T-cell (primary cell): ENCODE data around the gene SPATA13. TPM values are rescaled to one million over a fixed set of nuclear protein-coding genes. Genes with fewer than 3 reads are reported as not detected.

Experiments used
- ATAC-seq, 4 experiments: fragments of 200-7000 bp in 3 of 4; fragments of 150-1000 bp in 1 of 4; cut with Tn5 transposase; replicated peaks in 1 of 4; 1 replicate in 3 of 4; 2 replicates in 1 of 4; pipeline ENCODE4 v1.10.0; 2021; ENCODE audit warnings: moderate library complexity in 3 of 4, mild to moderate bottlenecking in 2 of 4, moderate number of reproducible peaks in 1 of 4
- CTCF ChIA-PET, 2 donors: fragments of 300-600 bp; sonication (Branson Sonifier 250); formaldehyde crosslinking; loops; one replicate each; lab custom pipeline; 2022; ENCODE audit warnings: antibody characterized with exemption in 2 of 2; lab: Charles Lee
- POLR2A ChIA-PET, 2 donors: fragments of 300-600 bp; sonication (Branson Sonifier 250); formaldehyde crosslinking; loops; one replicate each; lab custom pipeline; 2022; ENCODE audit warnings: antibody characterized with exemption in 2 of 2; lab: Charles Lee
- DNase-seq, 35 experiments: peaks; one replicate each; pipeline versions ENCODE4 v3.0.0 to v3.0.0-alpha.2; 2013 to 2023
- H3K27ac ChIP-seq: one replicate; pipeline ENCODE4 v1.5.1; 2013; ENCODE audit warnings: low read length
- H3K27me3 ChIP-seq, 2 experiments: replicated peaks in 1 of 2; 1 replicate in 1 of 2; 2 replicates in 1 of 2; pipeline versions ENCODE4 v1.6.1 to v1.7.0; 2013; ENCODE audit warnings: low read length in 1 of 2, mixed read lengths in 1 of 2; ENCODE audit not compliant: control insufficient read depth in 2 of 2, insufficient read depth in 2 of 2; ENCODE audit errors: extremely low read depth in 1 of 2
- H3K36me3 ChIP-seq, 2 donors: 1 replicate in 1 of 2; 2 replicates in 1 of 2; pipeline versions ENCODE4 v1.6.1 to v1.7.0; 2013; ENCODE audit warnings: low read length in 1 of 2; ENCODE audit not compliant: control insufficient read depth in 2 of 2, insufficient read depth in 1 of 2; ENCODE audit errors: extremely low read depth in 1 of 2
- H3K4me1 ChIP-seq, 2 experiments: 1 replicate in 1 of 2; 2 replicates in 1 of 2; pipeline versions ENCODE4 v1.6.1 to v1.7.0; 2013; ENCODE audit warnings: low read length in 2 of 2, mixed read lengths in 1 of 2; ENCODE audit not compliant: insufficient read depth in 2 of 2, control insufficient read depth in 1 of 2; ENCODE audit errors: extremely low read depth in 1 of 2
- H3K4me3 ChIP-seq, 2 donors: 1 replicate in 1 of 2; 2 replicates in 1 of 2; pipeline versions ENCODE4 v1.5.1 to v1.7.0; 2013; ENCODE audit warnings: mild to moderate bottlenecking in 2 of 2, low read length in 1 of 2, moderate library complexity in 1 of 2; ENCODE audit not compliant: control insufficient read depth in 1 of 2; ENCODE audit errors: extremely low read depth in 1 of 2
- H3K9me3 ChIP-seq: 2 replicates; pipeline ENCODE4 v1.7.0; 2013
- H3K27ac Mint-ChIP-seq, 2 donors: one replicate each; pipeline ENCODE4 v1.8.0; 2020 to 2021; ENCODE audit warnings: mild to moderate bottlenecking in 2 of 2, mixed read lengths in 2 of 2
- H3K27me3 Mint-ChIP-seq, 2 donors: one replicate each; pipeline ENCODE4 v1.8.0; 2021 to 2022; ENCODE audit warnings: mixed read lengths in 2 of 2
- H3K36me3 Mint-ChIP-seq: one replicate; pipeline ENCODE4 v1.8.0; 2021; ENCODE audit warnings: mixed read lengths
- H3K4me1 Mint-ChIP-seq, 3 donors: one replicate each; pipeline ENCODE4 v1.8.0; 2020 to 2022; ENCODE audit warnings: mixed read lengths in 3 of 3, mild to moderate bottlenecking in 1 of 3
- H3K4me3 Mint-ChIP-seq, 3 donors: one replicate each; pipeline ENCODE4 v1.8.0; 2020 to 2022; ENCODE audit warnings: mild to moderate bottlenecking in 3 of 3, mixed read lengths in 3 of 3, moderate library complexity in 3 of 3
- H3K9me3 Mint-ChIP-seq, 3 donors: one replicate each; pipeline ENCODE4 v1.8.0; 2020 to 2022; ENCODE audit warnings: mixed read lengths in 3 of 3
- WGBS: methylation state at CpG from one replicate; pipeline ENCODE4 v1.1.5; 2013; ENCODE audit warnings: missing lambda C conversion rate; ENCODE audit not compliant: insufficient coverage; 5-methylcytosine and 5-hydroxymethylcytosine counted together
- total RNA-seq, 35 experiments: library from RNA in 6 of 35; stranded (reverse) in 6 of 35; fragments of 120-200 nt in 1 of 35; gene quantifications; one replicate each; pipeline versions ENCODE4 v1.2.1 to v1.2.4 and lab custom pipeline; 2013 to 2026

The SPATA13 gene
- total RNA-seq, 5 donors from 2014 or later (not counting 1 experiment from before 2014, with no cell fraction given): 90.3 to 109 (median 104) TPM

DNA sequence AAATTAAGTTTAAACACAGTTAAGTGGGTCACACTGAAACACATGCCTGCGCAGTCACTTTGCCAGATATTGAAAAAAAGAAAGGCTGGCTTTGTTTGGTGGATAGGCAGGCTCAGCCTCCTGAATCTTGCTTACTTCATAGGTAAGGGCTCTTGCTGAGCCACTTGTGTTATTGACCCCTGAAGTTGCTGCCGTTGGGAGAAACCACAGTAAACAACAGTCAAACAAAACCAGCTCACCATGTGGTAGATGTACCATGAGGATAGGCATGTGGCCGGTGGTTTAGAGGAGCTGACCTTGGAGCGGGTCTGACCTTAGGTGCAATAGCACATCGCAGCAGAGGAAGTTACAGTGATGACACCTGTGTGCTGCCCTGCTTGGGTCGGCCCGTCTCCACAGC is 52.2 kb downstream of the SPATA13 start:
- Mint-ChIP-seq H3K27me3 (no peaks in the 10 kb centered on the region), H3K9me3 (no peaks in the 10 kb centered on the region), H3K4me3 (no peak overlapping the region), H3K27ac (no peak overlapping the region), H3K36me3 (no peaks in the 10 kb centered on the region), H3K4me1 (peaks cover 8 to 16% (median 13%) of the 10 kb centered on the region in 3 donors)
- peaks cover 0 to 8% of the 10 kb centered on the region in 2 experiments for H3K4me1 ChIP-seq
- no peak overlapping the region for H3K4me3 ChIP-seq
- ChIA-PET POLR2A (no interaction called here), CTCF (interaction anchor here in 1 of 2 donors (0.8 to 1.2 kb wide), 2 partner anchors 10 to 16 kb away, joined by 3 to 7 read pairs; no protein-coding TSS in a partner anchor)
- DNase-seq: no peak
- H3K9me3 ChIP-seq: no peaks in the 10 kb centered on the region
- 80% methylated on average over 3 of the region's 7 CpGs for WGBS
- no peak for ATAC-seq
- H3K27me3 ChIP-seq: peaks cover 0 to 6% of the 10 kb centered on the region in 2 experiments
- peaks cover 0 to 4% of the 10 kb centered on the region in 2 donors for H3K36me3 ChIP-seq
- H3K27ac ChIP-seq: no peak overlapping the region

DNA sequence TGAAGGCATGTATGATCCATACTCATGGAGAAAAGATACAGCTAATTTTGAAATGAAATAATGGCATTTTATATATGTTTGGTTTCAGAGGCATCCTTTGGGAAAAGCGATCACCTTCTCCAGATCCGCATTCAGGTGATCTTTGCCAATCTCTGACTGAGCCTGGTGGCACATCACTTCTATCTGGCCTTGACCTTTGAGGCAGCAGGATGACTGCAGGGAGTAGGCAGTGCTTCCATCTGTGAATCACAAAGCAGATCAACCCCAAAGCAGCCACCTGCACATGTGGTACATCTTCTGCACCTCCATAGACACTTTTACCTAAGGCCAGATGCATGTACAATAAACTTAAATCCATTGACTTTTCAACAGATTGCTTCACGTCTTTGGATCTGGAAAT is 53.4 kb downstream of the SPATA13 start:
- Histone ChIP-seq H3K4me3 (no peak overlapping the region), H3K27me3 (peaks cover 0 to 6% of the 10 kb centered on the region in 2 experiments), H3K27ac (no peak overlapping the region), H3K4me1 (peaks cover 0 to 13% of the 10 kb centered on the region in 2 experiments), H3K9me3 (no peaks in the 10 kb centered on the region), H3K36me3 (peaks cover 0 to 4% of the 10 kb centered on the region in 2 donors)
- no peak overlapping the region for H3K4me3 Mint-ChIP-seq
- ChIA-PET CTCF (interaction anchor here in 1 of 2 donors (0.6 kb wide), 1 partner anchor 20 kb away, joined by 3 read pairs; no protein-coding TSS in a partner anchor), POLR2A (no interaction called here)
- WGBS: 90% methylated on average over 2 of the region's 3 CpGs
- H3K27ac Mint-ChIP-seq: no peak overlapping the region
- no peaks in the 10 kb centered on the region for H3K27me3 Mint-ChIP-seq
- H3K9me3 Mint-ChIP-seq: no peaks in the 10 kb centered on the region
- ATAC-seq (no peak), DNase-seq (no peak)
- H3K4me1 Mint-ChIP-seq: peaks cover 14 to 19% (median 15%) of the 10 kb centered on the region in 3 donors
- no peaks in the 10 kb centered on the region for H3K36me3 Mint-ChIP-seq

DNA sequence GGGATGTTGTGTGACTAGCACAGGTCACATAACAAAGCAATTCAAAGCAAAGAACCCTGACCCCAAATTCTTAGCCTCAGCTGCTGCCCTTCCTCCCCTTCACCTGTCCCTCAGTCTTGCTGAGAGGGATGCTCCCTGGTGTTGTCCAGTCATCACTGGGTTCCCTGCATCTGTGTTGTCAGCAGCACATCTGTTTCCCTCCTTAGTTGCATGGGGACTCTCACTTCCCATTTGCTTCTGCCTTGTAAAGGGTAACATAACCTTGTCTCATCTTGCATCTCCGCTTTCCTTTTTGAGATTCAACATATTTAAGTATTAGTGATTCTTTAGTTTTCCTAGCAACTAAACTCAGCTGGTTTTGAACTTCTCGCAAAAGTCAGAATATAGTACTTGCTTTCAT is 54.0 kb downstream of the SPATA13 start:
- Mint-ChIP-seq H3K4me3 (no peak overlapping the region), H3K27me3 (no peaks in the 10 kb centered on the region), H3K4me1 (peaks cover 14 to 19% (median 15%) of the 10 kb centered on the region in 3 donors), H3K27ac (no peak overlapping the region), H3K9me3 (no peaks in the 10 kb centered on the region), H3K36me3 (no peaks in the 10 kb centered on the region)
- POLR2A ChIA-PET: no interaction called here
- CTCF ChIA-PET: interaction anchor here (0.8 to 1.0 kb wide), 2 partner anchors 14 kb away, joined by 3 read pairs; no protein-coding TSS in a partner anchor
- ATAC-seq (no peak), DNase-seq (no peak)
- H3K36me3 ChIP-seq: peaks cover 0 to 4% of the 10 kb centered on the region in 2 donors
- H3K9me3 ChIP-seq: no peaks in the 10 kb centered on the region
- H3K27me3 ChIP-seq: peaks cover 0 to 6% of the 10 kb centered on the region in 2 experiments
- H3K27ac ChIP-seq: no peak overlapping the region
- H3K4me3 ChIP-seq: no peak overlapping the region
- H3K4me1 ChIP-seq: peaks cover 0 to 13% of the 10 kb centered on the region in 2 experiments
- no CpG with 5 or more reads among the region's 2 CpGs for WGBS

DNA sequence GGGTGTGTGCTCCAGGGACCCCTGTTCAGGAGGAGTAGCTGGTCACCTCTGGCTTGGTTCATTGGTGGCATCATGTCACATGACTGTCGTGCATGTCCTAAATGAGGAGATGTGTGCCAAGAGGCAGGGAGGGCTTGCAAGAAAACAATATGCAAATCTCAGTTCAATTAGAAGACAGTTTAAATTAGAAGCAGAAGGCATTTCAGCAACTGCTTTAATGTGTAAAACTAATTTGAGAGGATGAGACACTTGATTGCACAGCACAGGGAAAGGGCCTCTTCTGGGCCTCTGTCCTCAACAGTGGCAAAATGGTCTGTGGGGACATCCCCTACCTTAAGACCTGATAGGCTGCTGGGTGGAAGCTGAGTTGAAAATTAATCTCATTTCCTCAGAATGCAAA is 54.6 kb downstream of the SPATA13 start:
- Mint-ChIP-seq H3K4me3 (no peak overlapping the region), H3K36me3 (no peaks in the 10 kb centered on the region), H3K9me3 (no peaks in the 10 kb centered on the region), H3K4me1 (peaks cover 15 to 19% (median 17%) of the 10 kb centered on the region in 3 donors), H3K27me3 (no peaks in the 10 kb centered on the region), H3K27ac (no peak overlapping the region)
- DNase-seq (no peak), ATAC-seq (no peak)
- ChIA-PET CTCF (interaction anchor here (0.6 to 1.0 kb wide), 3 partner anchors 11 to 14 kb away, joined by 3 read pairs; no protein-coding TSS in a partner anchor), POLR2A (no interaction called here)
- Histone ChIP-seq H3K4me3 (no peak overlapping the region), H3K4me1 (peaks cover 0 to 13% of the 10 kb centered on the region in 2 experiments), H3K36me3 (peaks cover 0 to 4% of the 10 kb centered on the region in 2 donors), H3K9me3 (no peaks in the 10 kb centered on the region), H3K27me3 (peaks cover 0 to 6% of the 10 kb centered on the region in 2 experiments), H3K27ac (no peak overlapping the region)
- WGBS: 88% methylated on average over 1 of the region's 1 CpG

DNA sequence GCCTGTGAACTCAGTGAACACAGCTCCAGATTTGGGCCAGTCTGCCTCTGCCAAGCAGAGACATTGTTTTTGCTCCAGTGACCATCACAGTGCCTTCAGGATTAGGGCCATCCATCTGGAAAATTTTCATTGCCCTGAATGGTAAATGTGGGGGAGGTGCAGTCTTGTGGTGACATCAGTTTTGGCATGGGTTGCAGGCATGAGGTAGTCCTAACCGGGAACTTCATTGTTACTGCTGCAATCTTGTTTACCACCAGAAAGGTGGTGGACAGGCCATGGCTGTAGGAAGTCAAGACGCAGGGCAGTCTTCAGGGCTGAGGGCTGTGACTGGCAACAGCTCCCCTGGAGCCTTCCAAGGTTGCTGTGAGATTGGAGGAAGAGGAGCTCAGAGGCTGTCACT is 55.2 kb downstream of the SPATA13 start:
- ATAC-seq: no peak
- ChIA-PET CTCF (interaction anchor here in 1 of 2 donors (0.6 kb wide), 1 partner anchor 12 kb away, joined by 3 read pairs; no protein-coding TSS in a partner anchor), POLR2A (no interaction called here)
- peaks cover 0 to 13% of the 10 kb centered on the region in 2 experiments for H3K4me1 ChIP-seq
- H3K4me1 Mint-ChIP-seq: peaks cover 15 to 19% (median 17%) of the 10 kb centered on the region in 3 donors
- no peaks in the 10 kb centered on the region for H3K27me3 Mint-ChIP-seq
- H3K9me3 Mint-ChIP-seq: no peaks in the 10 kb centered on the region
- no peak overlapping the region for H3K4me3 Mint-ChIP-seq
- no peaks in the 10 kb centered on the region for H3K9me3 ChIP-seq
- H3K36me3 ChIP-seq: peaks cover 0 to 4% of the 10 kb centered on the region in 2 donors
- H3K4me3 ChIP-seq: no peak overlapping the region
- DNase-seq: no peak
- no peak overlapping the region for H3K27ac ChIP-seq
- H3K36me3 Mint-ChIP-seq: no peaks in the 10 kb centered on the region
- peaks cover 0 to 6% of the 10 kb centered on the region in 2 experiments for H3K27me3 ChIP-seq
- no peak overlapping the region for H3K27ac Mint-ChIP-seq
- 100% methylated on average over 2 of the region's 2 CpGs for WGBS

DNA sequence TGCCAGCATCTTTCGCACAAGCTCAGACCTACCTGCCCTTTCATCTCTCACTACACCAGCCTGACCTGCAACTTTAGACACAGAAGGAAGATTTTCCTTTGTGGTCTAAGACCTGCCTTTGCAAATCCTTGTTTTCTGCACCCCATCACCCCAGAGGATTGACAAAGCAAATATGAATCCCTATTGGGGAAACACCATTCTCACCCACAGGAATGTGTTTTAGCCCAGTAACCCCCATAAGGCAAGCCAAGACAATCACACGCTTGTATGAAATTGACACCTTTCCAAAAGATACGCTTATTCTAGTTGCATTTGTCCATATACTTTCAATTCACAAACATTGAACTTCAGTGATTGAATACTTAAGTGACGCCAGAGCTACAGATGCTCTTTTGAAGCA is 55.7 kb downstream of the SPATA13 start:
- Mint-ChIP-seq H3K27me3 (no peaks in the 10 kb centered on the region), H3K4me3 (no peak overlapping the region), H3K4me1 (peaks cover 15 to 19% (median 17%) of the 10 kb centered on the region in 3 donors), H3K9me3 (no peaks in the 10 kb centered on the region), H3K27ac (no peak overlapping the region), H3K36me3 (no peaks in the 10 kb centered on the region)
- Histone ChIP-seq H3K27me3 (peaks cover 0 to 6% of the 10 kb centered on the region in 2 experiments), H3K36me3 (peaks cover 0 to 4% of the 10 kb centered on the region in 2 donors), H3K9me3 (no peaks in the 10 kb centered on the region), H3K4me3 (no peak overlapping the region), H3K27ac (no peak overlapping the region), H3K4me1 (peaks cover 0 to 13% of the 10 kb centered on the region in 2 experiments)
- POLR2A ChIA-PET: no interaction called here
- CTCF ChIA-PET: no interaction called here
- ATAC-seq (no peak), DNase-seq (no peak)
- 100% methylated on average over 2 of the region's 4 CpGs for WGBS
